ENCODE measurements around the gene GIPC3. TPM values are rescaled to one million over a fixed set of nuclear protein-coding genes. Genes with fewer than 3 reads are reported as not detected.

GIPC3 gene, protein sequence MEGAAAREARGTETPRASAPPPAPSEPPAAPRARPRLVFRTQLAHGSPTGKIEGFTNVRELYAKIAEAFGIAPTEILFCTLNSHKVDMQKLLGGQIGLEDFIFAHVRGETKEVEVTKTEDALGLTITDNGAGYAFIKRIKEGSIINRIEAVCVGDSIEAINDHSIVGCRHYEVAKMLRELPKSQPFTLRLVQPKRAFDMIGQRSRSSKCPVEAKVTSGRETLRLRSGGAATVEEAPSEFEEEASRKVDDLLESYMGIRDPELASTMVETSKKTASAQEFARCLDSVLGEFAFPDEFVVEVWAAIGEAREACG
- total RNA-seq (2014; rRNA removed; shearing (Covaris generic)) = not detected in 2 replicates

DNA sequence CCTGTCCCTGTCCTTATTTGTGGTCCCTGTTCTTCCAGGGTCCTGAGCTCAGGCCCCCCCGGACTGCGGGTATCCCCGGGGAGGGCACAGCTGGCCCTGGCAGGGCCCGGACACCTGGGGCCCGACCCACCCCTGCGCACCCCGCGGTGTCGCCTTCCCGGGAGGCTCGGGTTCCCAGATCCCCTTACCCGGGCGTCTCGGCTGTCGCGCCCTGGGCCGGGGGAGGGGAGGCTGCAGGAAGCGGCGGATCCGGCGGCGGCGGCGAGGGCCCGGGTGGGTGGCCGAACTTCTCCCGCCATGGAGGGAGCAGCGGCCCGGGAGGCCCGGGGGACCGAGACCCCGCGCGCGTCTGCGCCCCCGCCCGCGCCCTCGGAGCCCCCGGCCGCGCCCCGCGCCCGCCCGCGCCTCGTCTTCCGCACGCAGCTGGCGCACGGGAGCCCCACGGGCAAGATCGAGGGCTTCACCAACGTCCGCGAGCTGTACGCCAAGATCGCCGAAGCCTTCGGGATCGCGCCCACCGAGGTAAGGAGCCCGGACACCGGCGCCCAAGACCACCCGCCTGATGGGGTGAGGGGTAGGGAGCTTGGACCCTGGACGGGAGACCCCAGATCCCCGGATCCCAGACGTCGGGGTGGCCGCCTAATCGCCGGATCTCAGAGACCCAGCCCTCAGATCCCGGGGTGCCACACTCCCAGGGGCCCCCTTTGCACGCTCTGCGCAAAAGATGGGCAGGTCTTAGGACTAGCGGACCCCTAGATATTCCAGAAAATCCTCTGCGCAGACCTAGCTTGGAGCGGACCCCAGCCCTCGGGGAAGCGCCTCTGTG is at the start of gene GIPC3:
Gene GIPC3 (plus strand): TSS at position 178 of the 826 bp plus-strand sequence. CDS start 120 bp downstream, at position 298.

DNA sequence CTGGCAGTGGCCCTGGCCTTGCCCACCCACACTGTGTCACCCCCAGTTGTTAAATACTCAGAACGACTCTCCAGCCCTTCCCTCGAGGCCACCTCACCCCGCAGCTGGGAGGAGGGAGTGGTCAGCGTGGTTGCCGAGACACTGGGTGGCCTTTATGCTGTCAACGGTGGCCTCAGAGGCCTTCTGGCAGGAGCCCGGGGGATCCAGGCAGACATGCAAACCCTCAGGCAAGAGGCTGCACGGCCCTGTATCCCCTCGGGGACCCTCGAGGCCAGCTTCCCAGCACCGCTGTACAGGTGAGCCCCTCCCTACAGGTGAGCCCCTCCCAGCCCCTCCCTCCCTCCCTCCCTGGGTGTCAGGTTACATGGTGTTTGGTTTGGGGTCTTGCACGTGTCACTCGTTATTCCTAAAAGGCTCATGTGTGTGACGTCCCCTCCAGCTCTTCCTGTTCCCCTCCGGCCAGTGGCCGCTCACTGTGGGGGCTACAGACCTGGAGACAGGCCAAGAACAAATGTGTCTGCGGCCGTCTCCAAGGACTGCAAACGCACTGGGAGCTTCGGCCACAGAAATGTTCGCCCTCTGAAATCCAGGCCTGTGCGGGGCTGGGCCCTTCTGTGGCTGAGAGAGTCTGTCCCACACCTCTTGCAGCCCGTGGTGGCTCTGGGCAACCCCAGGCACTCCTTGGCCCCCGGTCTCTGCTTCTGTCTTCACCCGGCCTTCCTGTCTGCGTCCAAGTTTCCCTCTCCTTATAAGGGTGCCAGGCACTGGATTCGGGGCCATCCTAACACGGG is 46.1 kb upstream of the GIPC3 start, which contains the start of gene TEKTIP1:
Gene TEKTIP1 (plus strand): TSS at position 210 of the 791 bp plus-strand sequence. CDS start 4 bp downstream, at position 214.

DNA sequence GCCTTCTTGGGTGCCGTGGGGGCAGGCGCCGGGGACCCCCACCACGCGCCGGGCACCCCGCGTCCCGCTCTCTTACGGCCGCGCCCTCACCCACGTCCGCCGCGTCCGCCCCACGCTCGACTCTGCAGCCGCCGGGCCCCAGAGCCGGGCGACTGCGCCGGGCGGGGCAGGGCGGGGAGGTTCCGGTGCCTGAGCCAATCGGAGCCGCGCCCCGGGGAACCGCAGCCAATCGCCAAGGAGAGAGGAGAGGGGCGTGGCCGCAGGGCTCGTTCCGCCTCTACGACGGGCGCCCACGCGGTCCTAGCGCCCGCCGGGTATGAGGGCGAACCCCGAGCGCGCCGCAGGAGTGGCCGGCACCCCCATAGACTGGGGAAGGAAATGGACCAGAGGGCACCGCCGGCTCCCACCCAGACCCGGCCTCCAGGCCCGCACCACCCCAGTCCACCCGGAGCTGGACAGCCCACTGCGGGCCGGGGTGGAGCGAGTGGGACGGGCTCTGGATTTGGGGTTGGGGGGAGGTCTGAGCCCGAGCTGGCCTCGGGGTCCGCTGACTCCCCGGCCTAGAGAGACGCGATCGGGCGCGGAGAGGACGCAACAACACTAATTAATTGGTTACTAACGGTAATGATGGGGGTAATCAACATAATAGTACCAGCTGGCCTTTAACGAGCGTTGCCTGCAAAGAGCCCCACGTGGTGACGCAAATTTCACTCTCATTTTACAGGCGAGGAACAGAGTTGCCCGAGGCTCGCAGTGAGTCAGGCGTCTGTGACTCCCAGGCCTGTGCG is 27.6 kb upstream of the GIPC3 start, which contains the start of gene MFSD12:
Gene MFSD12 (minus strand): TSS at position 126 of the 788 bp plus-strand sequence. CDS start 183 bp downstream, outside the sequence.

DNA sequence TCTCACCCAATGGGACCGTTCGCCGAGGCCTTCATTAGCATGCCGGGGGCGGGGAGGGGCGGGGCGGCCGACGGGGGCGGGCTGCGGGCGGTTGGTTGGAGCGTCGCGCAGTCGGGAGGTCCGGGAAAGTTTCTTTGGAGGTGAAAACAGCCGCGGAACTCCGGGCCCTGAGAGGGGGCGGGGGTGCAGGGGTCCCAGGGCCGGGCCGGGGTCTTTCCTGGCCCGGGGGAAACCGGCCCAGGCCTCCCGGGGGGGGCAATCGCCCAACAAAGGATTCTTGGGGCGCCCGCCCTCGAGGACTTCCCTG is 12.5 kb upstream of the GIPC3 start, which contains the start of gene HMG20B:
Gene HMG20B (plus strand): TSS at position 90 of the 307 bp plus-strand sequence. CDS start 366 bp downstream, outside the sequence.

DNA sequence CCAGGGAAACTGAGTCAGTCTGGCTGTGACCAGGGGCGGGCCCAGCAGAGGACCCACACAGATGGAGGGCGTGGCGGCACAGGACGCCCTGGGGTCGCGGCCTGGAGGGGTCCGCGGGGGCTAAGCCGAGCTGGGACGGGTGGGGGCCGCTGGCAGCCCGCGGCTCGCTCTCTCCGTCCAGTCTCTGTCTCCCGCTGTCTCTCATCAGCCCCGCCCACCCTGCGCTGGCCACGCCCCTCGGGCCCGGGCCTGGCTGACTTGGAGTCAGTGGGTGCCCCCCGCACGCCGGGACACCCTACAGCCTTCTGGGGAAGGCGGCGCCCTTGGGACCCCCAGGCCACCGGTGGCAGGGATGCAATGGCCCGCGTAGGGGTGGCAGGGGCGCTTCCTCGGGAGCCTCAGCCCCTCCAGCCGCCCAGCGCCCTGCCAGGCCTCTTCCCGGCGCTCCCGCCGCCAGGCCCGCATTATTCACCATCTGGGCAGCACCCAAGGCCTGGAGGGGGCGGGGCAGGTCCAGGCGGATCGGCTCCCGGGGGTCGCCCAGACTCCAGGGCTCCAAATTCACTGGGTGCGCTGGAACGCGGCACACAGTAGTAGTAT is 21.5 kb downstream of the GIPC3 start, which contains the start of gene TBXA2R:
Gene TBXA2R (minus strand): TSS at position 186 of the 600 bp plus-strand sequence. CDS start 6,241 bp downstream, outside the sequence.

GRCh38 chr19:3626473-3627350 is 41.4 kb downstream of the GIPC3 start, which contains the start of gene CACTIN:
Gene CACTIN (minus strand): TSS chr19:3626790. CDS start chr19:3626762, 28 bp downstream.

Small RNAs within 50 kb of the gene (small RNA-seq; reads per million reads assigned to genes)
- not detected for gene AC005786.1

Other genes starting within 250 kb of the GIPC3 start
- gene NFIC, start 218.9 kb upstream of the GIPC3 start, total RNA-seq (2014; rRNA removed; shearing (Covaris generic)) = 29.2 and 39.6 TPM in 2 replicates
- gene SMIM24, start 105.0 kb upstream of the GIPC3 start, total RNA-seq (2014; rRNA removed; shearing (Covaris generic)) = not detected in 2 replicates
- not detected in 2 replicates for gene SMIM44, start 102.0 kb upstream of the GIPC3 start, total RNA-seq (2014; rRNA removed; shearing (Covaris generic))
- gene DOHH, start 84.8 kb upstream of the GIPC3 start, total RNA-seq (2014; rRNA removed; shearing (Covaris generic)) = 28.7 and 36.4 TPM in 2 replicates
- gene FZR1, start 79.2 kb upstream of the GIPC3 start, total RNA-seq (2014; rRNA removed; shearing (Covaris generic)) = 37.2 and 41.3 TPM in 2 replicates
- gene TEKTIP1, start 46.3 kb upstream of the GIPC3 start, total RNA-seq (2014; rRNA removed; shearing (Covaris generic)) = not detected in 2 replicates
- 346 and 438 TPM in 2 replicates for gene MFSD12, start 27.9 kb upstream of the GIPC3 start, total RNA-seq (2014; rRNA removed; shearing (Covaris generic))
- 260 and 301 TPM in 2 replicates for gene HMG20B, start 12.5 kb upstream of the GIPC3 start, total RNA-seq (2014; rRNA removed; shearing (Covaris generic))
- 0.32 and 0.87 TPM in 2 replicates for gene TBXA2R, start 21.4 kb downstream of the GIPC3 start, total RNA-seq (2014; rRNA removed; shearing (Covaris generic))
- gene CACTIN, start 41.3 kb downstream of the GIPC3 start, total RNA-seq (2014; rRNA removed; shearing (Covaris generic)) = 26.7 and 39.1 TPM in 2 replicates
- 9.5 and 11.2 TPM in 2 replicates for gene PIP5K1C, start 115.0 kb downstream of the GIPC3 start, total RNA-seq (2014; rRNA removed; shearing (Covaris generic))
- gene TJP3, start 122.9 kb downstream of the GIPC3 start, total RNA-seq (2014; rRNA removed; shearing (Covaris generic)) = 0.03 TPM in 1 of 2 replicates, not detected in the other
- 16.6 and 26.4 TPM in 2 replicates for gene APBA3, start 176.2 kb downstream of the GIPC3 start, total RNA-seq (2014; rRNA removed; shearing (Covaris generic))
- gene MRPL54, start 177.2 kb downstream of the GIPC3 start, total RNA-seq (2014; rRNA removed; shearing (Covaris generic)) = 135 and 152 TPM in 2 replicates
- not detected in 2 replicates for gene RAX2, start 186.8 kb downstream of the GIPC3 start, total RNA-seq (2014; rRNA removed; shearing (Covaris generic))
- not detected in 2 replicates for gene MATK, start 200.9 kb downstream of the GIPC3 start, total RNA-seq (2014; rRNA removed; shearing (Covaris generic))

Data from A375 (cell line).